Fibroblast of upper back skin (primary cell): Measurements from ENCODE around the gene BMP7.
A peak's percentile ranks its signal among the peaks of the same experiment; 100 is the strongest.

Source experiments
- DNase-seq: peaks from one replicate; pipeline ENCODE4 v3.0.0-alpha.2; 2013

BMP7 gene

GRCh38 chr20:57139342-57140093, 126.9 kb downstream of the BMP7 start:
- DNase-seq = no peak

GRCh38 chr20:57138198-57138995, 128.0 kb downstream of the BMP7 start:
- DNase-seq = no peak

- DNase-seq = no peak
Observed at GRCh38 chr20:57137676-57138075, 128.8 kb downstream of the BMP7 start.

GRCh38 chr20:57136734-57137133, 129.7 kb downstream of the BMP7 start:
- DNase-seq = no peak

GRCh38 chr20:57135875-57136274, 130.6 kb downstream of the BMP7 start:
- DNase-seq = no peak

GRCh38 chr20:57134804-57135203, 131.6 kb downstream of the BMP7 start:
- DNase-seq = no peak

- peak; percentile 49 for DNase-seq
Observed at GRCh38 chr20:57133926-57134650, 132.4 kb downstream of the BMP7 start.

GRCh38 chr20:57131601-57132391, 134.6 kb downstream of the BMP7 start:
- no peak for DNase-seq

- DNase-seq = no peak
Observed at GRCh38 chr20:57131077-57131476, 135.4 kb downstream of the BMP7 start.

- DNase-seq = no peak
Observed at GRCh38 chr20:57130160-57130772, 136.2 kb downstream of the BMP7 start.

- DNase-seq = no peak
Observed at GRCh38 chr20:57129303-57129702, 137.1 kb downstream of the BMP7 start.

GRCh38 chr20:57128044-57128757, 138.2 kb downstream of the BMP7 start:
- DNase-seq = no peak

- no peak for DNase-seq
Observed at GRCh38 chr20:57126481-57127092, 139.9 kb downstream of the BMP7 start.

- no peak for DNase-seq
Observed at GRCh38 chr20:57124800-57125517, 141.5 kb downstream of the BMP7 start.

- no peak for DNase-seq
Observed at GRCh38 chr20:57124366-57124765, 142.1 kb downstream of the BMP7 start.

GRCh38 chr20:57123504-57123903, 142.9 kb downstream of the BMP7 start:
- no peak for DNase-seq

GRCh38 chr20:57122536-57123489, 143.6 kb downstream of the BMP7 start:
- DNase-seq = no peak

GRCh38 chr20:57118964-57119363, 147.5 kb downstream of the BMP7 start:
- no peak for DNase-seq
